NCI-H345 treated with DMSO at 0.1 percent for 48 hours (cell line): ENCODE data around the gene KRTAP4-11.
"Not testable (repeated sequence)": the region's sequence is repeated elsewhere in the genome, so short reads cannot be mapped to it uniquely, and the experiment has no call there.

Experiments
- DNase-seq: peaks from one replicate; lab custom pipeline; 2025; ENCODE audit not compliant: unreplicated experiment; lab: John Stamatoyannopoulos, UW

Gene KRTAP4-11

GRCh38 chr17:41117846-41118386 is at the start of gene KRTAP4-11:
Gene KRTAP4-11 (minus strand): TSS chr17:41118373. CDS start chr17:41118315, 58 bp downstream.
- DNase-seq: not testable (repeated sequence)

GRCh38 chr17:41167561-41167960 is 49.4 kb upstream of the KRTAP4-11 start:
- DNase-seq: no peak

- DNase-seq: no peak
These were observed 45.7 kb upstream of the KRTAP4-11 start for GRCh38 chr17:41163828-41164227.

GRCh38 chr17:41160648-41161047 is 42.5 kb upstream of the KRTAP4-11 start, which contains the start of gene KRTAP4-4:
Gene KRTAP4-4 (minus strand): TSS chr17:41160748. CDS start chr17:41160691, 57 bp downstream.
- DNase-seq: no peak

- not testable (repeated sequence) for DNase-seq
These were observed 42.0 kb upstream of the KRTAP4-11 start for GRCh38 chr17:41160190-41160589.

DNA sequence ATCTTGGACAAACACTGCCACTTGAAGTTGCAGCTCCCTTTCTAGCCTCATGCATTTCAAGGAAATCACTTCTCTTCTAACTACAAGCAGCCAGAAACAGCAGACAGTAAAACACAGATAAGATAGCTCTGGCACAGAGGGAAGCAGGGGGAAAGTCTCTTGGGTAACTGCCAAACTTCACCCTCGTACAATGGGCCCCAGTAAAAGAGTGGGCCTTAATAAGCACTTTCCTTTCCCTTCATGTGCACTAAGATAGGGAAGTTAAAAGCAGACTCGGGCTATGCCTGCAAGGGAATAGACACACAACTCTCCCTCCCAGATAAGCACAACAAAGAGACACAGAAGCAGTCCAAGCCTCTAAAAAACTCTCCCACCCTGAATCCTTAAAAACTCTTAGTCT is 35.7 kb upstream of the KRTAP4-11 start:
- no peak for DNase-seq

GRCh38 chr17:41151525-41151924 is 33.4 kb upstream of the KRTAP4-11 start:
- no peak for DNase-seq

GRCh38 chr17:41150026-41150425 is 31.9 kb upstream of the KRTAP4-11 start:
- DNase-seq: no peak

GRCh38 chr17:41149652-41149985 is 31.4 kb upstream of the KRTAP4-11 start, which contains the start of gene KRTAP4-5:
Gene KRTAP4-5 (minus strand): TSS chr17:41149825. CDS start chr17:41149767, 58 bp downstream.
- no peak for DNase-seq

DNA sequence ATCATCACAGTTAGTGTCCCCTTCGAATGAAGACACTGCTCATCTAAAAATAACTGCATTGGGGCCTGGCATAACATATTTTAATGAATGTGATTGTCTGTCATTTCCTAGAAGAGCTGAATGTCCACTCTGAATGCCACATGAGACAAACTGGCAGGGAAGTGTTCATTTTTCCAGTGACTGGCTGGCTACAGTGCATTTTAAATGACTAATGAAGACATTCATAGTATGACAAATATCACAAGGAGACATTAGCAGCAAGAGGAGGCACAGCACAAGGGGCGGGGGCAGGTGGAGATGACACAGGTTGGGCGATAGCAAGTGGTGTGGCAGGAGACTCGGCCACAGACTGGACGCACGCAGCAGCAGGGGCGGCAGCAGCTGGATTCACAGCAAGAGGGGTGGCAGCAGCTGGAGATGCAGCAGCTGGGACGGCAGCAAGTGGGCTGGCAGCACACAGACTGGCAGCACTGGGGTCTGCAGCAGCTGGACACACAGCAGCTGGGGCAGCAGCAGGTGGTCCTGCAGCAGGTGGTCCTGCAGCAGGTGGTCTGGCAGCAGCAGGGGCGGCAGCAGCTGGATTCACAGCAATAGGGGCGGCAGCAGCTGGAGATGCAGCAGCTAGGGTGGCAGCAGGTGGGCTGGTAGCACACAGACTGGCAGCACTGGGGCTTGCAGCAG is 30.9 kb upstream of the KRTAP4-11 start:
- not testable (repeated sequence) for DNase-seq

GRCh38 chr17:41147531-41148204 is 29.5 kb upstream of the KRTAP4-11 start:
- DNase-seq: no peak

GRCh38 chr17:41145261-41145660 is 27.1 kb upstream of the KRTAP4-11 start:
- no peak for DNase-seq

- DNase-seq: no peak
These were observed 26.7 kb upstream of the KRTAP4-11 start for GRCh38 chr17:41144846-41145245.

DNA sequence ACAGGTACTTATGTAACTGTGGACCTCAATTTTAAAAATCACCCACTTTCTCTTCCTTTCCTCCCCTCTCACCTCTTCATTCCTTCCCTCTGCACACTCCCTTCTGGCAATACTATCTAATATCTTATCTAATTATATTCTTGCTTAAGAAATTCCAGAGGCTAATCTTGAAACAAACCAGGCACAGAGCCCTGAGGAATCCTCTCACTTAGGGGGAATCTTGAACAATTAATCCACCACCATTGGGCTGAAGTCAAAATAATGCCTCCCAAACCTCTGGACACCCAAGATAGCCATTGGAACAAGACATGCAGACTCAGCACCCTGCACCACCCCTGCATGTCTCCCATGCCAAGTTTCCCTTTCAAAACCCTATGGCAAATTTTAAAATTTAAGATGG is 23.2 kb upstream of the KRTAP4-11 start:
- DNase-seq: no peak

GRCh38 chr17:41140360-41141131 is 22.4 kb upstream of the KRTAP4-11 start, which contains the start of gene KRTAP4-6:
Gene KRTAP4-6 (minus strand): TSS chr17:41140544. CDS start chr17:41140487, 57 bp downstream.
- no peak for DNase-seq

- DNase-seq: not testable (repeated sequence)
These were observed 21.7 kb upstream of the KRTAP4-11 start for GRCh38 chr17:41139865-41140264.

DNA sequence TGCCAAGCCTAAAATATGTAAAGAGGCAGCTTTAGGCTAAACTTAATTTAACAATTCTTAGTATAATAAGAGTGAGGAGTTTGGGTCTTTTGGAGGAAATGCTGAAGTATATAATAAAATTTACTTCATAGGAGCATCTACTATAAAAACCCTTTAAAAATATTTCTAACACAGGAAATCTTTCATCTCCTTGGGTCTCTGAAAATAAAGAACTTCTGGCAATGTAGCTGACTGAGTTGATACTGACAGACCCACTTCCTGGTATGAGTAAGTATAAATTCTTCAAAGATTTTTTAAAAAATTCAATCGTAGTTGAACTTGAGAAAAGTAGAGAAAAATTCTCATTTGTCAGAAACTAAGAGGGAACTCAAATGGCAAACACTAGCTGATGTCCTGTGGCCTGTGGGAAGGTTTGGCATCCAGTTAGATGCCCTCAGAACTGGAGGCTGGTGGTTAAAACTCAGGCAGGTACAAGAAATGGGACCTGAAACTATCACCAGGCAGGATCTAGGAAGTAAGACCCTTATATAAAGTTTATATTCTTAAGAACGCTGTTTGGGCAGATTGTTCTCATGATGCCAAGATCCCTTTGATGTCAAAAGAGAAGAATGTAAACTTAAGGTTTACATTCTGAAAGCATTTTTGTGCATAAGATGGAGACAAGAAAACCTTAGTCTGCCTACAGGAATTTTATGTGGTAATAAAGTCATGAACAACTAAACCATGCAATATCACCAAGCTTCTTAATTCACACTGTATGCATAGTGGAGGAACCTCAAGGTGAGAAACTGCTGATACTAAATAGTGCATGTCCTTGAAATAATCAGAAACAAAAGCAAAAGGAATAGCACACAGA is 15.9 kb upstream of the KRTAP4-11 start:
- no peak for DNase-seq

- DNase-seq: no peak
These were observed 13.8 kb upstream of the KRTAP4-11 start for GRCh38 chr17:41131979-41132378.

GRCh38 chr17:41127371-41127770 is 9.2 kb upstream of the KRTAP4-11 start:
- no peak for DNase-seq

GRCh38 chr17:41126412-41126811 is 8.2 kb upstream of the KRTAP4-11 start:
- no peak for DNase-seq
